Activated CD8-positive, alpha-beta memory T cell treated with anti-CD3 and anti-CD28 coated beads, Interleukin-2, amount 50 U/mL, for 1 hour (primary cell): Measurements from ENCODE around the gene SEMA7A.

Experiments
- DNase-seq: peaks from one replicate; pipeline ENCODE4 v3.0.0-alpha.2; 2020; ENCODE audit errors: extremely low read depth

Gene SEMA7A

DNA sequence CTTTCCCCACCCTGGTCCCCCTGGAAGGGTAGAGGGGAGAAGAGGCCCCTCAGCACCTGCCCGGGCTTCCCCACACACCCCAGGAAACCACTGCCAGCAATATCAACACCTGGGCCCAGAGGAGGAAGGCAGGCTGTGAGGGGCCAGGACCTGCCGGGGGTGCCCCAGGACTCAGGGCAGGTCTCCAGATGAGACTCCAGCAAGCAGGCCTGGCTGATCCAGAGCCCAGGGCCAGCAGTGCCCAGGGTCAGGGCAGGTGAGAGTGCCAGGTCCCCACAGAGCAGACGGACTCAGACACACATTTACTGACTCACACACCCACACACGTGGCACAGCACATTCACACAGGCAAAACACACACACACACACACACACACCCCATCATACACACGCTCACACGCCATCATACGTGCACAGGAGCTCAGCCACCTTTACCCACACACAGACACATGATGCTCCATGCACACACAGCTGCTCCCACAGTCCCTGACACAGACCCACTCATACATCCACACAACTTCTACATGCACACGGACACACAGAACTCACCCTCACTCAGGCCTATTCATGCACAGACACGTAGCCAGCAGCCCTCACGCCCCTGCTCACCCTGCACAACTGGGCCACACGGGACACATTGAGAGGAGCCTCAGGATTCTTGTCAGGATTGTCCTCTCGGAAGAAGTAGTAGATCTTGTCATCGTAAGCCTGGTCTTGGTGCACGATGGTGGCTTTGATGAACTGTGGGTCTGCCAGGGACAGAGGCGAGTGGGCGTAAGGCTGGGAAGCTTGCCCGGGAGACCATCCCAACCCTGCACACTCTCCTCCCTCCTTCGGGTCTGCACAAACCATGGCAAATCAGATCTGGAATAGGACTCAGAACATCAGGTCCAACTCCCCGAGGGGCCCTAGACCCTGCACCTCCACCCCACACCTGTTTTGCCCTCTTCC, 17.5 kb downstream of the SEMA7A start:
- no peak for DNase-seq

DNA sequence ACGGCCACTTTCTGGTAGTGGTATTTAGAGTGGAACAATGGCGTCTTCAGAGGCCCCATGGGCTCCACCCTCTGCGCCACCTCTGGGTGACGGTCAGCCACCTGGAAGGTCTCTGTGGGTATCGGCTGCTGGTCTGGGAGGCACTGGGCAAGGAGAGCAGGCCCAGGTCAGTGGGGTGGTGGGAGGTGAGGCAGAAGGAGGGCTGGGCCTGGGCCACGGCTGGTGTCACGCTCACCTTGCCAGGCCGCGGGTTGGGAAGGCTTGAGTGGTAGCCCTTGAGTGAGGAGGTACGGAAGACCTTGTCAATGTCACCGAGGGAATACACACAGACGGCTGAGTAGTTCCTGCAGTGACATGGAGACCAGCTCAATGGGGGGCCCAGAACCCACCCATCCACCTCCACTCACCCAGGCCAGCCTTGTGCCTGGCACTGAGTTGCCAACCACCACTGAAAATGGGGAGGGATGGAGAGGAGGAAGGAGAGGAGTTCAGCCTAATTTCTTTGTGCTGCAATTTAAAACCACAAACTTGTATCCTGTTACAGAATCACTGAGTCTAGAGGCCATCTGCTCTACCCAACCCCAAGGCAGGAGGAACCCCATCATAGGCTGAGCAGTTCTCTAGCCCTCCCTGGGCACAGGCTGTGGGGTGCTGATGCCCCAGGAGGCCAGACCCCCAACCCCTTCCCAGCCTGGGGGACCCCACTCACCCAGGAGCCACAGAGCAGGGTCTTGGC, 19.0 kb downstream of the SEMA7A start:
- no peak for DNase-seq

DNA sequence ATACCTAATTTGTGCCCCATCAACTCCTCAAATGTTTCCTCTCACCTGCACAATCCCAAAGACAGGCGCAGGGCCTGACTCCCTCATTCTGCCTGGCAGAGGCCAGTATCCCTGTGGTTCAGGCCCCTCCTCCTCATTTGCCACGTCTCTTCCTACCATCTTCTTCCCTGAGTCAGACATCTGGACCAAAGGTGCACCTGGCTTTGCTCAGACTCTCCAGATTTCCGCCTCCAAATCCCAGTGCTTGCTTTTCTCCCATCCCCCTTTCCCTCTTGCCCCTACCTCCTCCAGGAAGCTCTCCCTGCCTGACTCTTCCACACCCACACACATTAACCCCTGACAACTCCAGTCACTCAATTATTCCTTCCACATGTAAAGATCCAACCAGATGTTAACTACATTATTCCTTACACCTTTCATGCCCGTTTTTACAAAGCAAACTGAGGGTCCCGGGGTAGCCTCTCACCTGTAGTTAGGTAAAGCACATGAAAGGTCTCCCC, 19.6 kb downstream of the SEMA7A start:
- DNase-seq: no peak

DNA sequence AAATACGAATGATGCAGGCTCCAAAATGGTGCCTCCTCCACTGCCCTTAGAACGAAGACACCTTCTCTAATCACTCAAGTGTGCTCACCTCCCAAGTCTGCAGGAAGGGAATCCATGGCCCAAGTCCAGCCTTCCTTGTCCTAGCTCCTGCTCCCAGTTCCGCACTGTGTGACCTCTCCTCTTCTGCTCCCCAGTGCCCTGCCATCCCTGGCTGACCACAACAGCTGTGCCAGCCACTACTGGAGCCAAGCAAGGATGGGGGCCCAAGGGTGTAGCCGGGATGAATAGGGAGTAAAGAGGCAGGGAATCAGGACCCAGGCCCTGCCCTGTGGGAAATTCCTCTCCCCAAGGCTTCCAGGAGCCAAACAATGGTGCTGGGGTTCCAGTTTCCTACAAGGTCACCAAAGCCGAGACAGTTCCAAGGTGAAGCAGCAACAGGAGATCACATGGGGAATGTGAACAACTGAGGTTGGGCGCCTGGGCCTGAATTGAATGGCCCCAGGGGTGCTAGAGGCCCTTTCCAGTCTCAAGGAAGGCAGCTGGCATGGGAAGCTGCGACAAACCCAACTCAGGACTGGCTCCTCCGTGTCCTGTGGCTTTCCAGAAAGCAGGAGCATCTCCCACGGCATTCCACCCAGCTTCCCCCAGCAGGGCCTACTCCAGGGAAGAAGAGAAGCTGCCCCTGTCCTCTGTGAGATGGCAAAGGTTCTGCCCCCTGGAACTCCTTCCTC, 20.2 kb downstream of the SEMA7A start:
- DNase-seq: no peak

DNA sequence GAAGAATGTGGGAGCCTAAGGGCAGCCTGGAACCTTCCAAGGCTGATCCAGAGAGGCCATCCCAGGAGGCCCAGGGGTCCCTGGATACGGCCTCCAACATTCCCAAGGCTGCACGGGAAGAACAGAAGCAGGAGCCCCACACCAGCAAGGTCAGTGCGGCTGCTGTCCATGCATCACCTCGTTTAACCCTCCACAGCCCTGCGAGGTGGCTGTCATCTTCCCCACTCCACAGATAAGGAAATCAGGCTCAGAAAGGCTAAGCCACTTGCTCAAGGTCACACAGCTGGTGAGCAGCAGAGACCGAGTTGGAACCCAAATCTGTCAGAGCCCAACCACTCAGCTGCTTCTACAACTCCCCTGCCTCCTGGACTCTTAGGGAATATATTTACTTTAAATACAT, 21.6 kb downstream of the SEMA7A start:
- no peak for DNase-seq

DNA sequence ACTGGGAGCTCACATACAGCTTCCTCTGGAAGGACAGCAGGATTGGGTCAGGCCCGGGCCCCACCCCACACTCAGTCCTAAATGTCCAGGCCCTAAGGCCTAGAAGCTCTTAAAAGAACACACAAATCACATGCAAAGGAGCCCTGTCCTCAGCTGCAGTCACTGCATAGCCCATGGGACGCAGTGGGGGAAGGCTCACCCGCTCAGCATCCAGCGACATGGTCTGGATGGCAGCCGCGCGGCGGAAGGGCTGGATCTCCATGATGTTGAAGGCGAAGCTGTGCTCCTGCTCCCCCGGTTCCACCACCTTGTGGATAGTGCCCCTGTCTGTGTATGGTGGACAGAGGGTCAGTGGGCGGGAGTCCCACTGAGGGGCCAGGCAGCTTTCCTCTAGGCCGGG, 22.1 kb downstream of the SEMA7A start:
- DNase-seq: no peak

DNA sequence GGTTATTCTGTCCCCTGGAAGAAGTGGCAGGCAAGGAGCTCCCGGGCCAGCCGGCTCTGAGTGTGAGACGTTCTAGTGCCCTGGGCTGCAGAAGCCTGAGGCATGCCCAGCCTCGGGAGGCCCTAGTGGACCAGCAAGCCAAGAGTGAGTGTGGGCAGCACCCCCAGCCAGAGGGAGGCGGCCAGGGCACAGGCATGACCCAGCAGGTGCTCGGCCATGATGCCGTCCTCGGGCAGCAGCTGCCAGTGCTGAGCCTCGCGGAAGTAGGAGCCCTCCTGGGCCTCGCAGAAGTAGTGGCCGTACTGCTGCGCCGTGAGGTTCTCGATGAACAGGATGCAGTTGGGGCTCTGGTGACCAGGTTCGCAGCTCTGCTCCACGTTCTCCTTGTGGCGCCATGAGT, 23.3 kb downstream of the SEMA7A start:
- DNase-seq: no peak

DNA sequence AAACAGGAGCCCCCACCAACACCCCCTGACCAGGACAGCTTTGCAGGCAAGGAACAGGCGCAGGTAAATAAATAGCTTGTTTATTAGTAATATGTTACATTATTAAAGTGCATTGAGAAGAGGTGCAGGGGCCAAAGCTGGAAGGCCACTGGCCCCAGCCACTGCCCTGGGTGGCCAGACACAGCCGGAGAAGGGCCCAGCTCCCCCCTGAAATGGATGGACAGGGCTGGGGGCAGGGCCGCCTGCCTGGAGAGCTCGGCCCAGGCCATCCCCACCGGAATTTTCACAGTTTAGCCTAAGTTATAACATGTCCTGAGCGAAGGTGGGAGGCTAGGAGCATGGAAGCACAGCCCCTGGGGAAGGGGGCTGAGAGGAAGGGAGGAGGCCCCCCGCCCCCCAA, 24.5 kb downstream of the SEMA7A start:
- no peak for DNase-seq

DNA sequence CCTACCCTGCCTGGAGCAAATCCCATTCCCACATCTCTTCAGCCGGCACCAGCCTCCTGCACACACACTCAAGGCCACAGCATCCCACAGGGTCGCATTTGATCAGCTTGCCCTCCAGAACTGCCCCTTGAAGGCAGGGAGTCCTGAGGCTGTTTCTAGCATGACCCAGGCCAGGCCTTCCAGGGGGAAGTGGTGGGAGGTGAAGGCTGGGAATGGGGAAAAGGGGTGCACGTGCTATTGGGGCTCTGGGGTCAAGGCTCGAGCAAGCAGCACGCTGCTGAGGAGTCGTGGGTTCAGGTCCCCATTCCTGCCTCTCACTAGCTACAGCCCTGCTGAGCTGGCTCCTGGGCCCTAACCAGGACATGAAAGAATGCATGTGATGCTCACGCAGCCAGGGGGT, 24.9 kb downstream of the SEMA7A start:
- DNase-seq: no peak

DNA sequence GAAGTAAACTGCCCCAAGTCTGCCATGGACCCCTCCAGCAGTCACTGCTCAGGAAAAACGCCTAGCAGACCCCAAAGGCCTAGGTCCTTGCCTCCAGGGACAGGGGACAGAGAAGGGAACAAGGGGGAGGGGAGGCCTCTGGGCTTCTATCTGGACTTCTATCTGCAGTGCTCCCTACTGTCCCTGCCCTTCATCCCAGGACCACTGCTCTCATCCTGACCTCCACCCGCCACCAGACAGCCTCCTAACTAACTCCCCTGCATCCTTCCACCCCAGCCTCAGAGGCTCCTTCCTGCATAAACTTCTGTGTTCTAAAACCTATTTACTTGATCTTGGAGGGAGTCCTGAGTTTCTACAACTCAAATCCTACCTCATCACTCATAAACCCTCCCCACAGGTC, 25.4 kb downstream of the SEMA7A start:
- DNase-seq: no peak

DNA sequence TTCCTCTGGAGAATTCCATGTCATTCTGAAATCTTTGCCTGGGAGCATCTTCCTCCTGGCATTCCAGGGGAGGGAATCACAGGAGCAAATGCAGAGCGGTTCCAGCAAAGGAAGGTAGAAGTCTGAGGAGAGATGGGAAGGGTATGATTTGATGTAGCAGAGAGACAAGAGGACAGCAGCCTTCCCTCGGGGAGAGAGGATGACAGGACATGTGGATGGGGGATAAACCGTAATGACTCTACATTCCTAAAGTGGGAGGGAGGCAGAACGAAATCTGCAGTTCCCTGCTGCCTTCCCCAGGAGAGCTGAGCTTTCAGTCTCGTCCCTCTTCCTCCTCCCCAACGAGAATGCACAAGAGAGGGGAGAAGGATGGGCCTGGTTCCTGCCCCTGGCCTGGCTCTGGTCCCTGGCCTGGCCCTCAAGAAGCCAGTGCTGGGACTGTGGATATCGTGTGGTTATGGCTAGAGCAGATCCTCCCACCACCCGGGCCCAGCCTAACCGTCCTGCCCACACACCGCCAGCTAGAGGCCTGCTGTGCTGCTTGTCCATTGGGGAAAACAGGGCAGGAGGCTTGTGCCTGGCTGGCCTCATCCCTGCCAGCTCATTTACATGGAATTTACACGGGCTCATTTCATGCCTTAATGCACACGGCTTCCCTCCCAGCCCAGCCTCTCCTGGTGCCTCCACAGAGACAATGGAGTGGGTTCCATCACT, 26.6 kb downstream of the SEMA7A start:
- no peak for DNase-seq

DNA sequence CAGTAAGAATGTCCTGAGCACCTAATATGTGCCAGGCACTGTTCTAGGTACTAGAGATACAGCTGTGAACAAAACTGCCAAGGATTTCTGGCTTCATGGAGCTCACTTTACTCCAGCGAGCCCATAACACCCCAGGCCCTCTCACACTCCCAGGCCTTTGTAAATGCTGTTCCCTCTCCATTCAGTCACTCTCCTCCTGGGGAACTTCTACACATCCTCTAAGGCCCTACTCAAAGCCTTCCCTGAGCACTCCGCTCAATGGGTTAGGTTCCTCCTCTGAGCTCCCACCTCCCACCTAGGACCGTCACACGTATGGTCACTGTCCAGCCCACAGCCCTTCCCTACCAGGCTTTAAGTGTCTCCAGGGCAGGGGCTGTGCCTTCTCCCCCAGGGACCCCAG, 27.2 kb downstream of the SEMA7A start:
- DNase-seq: no peak

DNA sequence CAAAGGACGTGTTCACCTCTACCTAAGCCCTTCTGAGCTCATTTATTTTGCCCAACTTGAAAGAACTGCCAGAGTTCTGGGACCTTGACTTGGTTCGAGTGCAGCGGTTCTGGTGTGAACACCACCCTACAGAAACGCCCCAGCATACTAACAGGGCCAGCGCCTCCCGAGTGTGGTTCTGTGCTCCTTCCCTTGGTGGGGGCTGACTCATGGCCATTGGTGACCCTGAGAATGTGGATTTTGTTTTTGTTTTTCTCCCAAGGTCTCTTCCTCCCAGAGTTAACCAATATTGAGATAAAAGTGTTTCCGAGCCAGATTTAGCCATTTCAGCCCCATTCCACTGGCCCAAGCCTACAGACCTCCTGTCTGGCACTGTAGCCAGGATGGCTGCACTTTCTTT, 27.9 kb downstream of the SEMA7A start:
- DNase-seq: no peak

DNA sequence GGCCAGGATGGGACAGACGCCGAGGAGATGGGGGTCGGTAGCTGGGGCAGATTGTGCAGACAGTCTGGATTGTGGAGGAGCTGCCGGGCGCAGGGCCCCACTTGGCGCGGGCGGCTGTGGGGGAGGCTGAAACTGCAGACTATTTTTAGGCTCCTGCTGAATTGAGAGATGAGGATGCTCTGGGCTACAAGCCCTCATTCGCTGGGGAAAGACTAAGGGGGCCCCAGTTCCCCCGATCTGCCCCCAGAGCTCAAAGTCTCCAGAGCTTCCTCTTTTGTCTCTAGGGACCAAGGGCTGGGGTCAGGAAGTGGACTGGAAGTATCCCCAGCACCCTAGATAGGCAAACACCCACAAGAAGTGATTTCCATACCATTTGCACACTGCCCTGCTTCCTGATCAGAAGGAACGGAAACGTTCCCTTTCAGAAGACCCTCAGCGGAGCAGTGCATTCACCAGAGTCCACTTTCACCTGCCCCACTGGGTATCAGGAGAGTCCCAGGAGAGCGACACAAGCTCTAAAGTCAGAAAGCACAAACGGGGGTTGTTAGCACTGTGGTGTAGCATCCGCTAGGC, 29.7 kb downstream of the SEMA7A start:
- DNase-seq: no peak

DNA sequence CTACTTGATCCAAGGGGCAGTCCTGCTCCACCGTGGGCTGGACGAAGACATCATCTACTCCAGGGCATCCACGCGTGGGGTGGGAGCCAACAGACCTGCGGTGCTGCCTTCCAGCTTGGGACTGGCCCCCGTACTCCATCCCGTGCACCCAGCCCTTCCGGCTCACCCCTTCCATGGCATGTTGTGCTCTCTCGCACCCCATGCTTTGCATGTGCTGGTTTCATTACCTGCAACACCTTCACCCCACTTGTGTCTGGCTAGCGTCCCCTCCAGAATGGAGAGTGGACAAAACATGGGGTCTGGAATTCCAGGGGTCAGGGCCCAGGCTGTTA, 30.2 kb downstream of the SEMA7A start:
- DNase-seq: no peak

DNA sequence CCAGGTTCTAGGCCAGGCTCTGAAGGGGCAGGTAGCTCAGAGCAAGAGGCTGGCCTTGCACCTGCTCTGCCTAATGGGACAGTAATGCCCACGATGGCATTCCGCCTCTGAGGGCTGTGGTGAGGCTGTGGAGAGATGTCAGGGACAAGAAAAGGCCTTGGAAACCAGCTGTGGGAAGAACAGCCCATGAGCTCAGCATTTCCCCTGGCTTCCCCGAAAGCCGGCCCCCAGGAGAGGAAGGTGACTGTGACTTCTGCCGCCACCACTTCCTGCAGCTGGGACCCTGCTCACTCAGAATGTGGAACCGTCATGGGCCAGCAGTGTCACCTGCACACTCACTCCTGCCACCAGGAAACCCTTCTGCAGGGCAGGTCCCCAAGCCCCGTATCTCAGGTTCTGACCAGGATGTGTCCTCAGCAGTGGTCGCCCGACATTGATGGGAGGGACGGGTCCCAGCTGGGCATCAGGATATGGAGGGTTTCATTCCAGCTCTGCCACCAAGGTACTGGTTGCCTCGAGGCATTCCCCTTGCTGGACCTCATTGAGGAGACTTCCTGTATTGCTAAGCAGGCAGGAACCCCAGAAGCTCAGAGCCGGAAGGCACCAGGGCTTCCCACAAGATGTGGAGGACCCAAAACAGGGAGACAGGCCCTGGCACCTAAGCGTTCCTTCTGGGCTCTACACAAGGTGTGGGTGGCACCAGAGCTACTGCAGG, 30.7 kb downstream of the SEMA7A start:
- DNase-seq: no peak

DNA sequence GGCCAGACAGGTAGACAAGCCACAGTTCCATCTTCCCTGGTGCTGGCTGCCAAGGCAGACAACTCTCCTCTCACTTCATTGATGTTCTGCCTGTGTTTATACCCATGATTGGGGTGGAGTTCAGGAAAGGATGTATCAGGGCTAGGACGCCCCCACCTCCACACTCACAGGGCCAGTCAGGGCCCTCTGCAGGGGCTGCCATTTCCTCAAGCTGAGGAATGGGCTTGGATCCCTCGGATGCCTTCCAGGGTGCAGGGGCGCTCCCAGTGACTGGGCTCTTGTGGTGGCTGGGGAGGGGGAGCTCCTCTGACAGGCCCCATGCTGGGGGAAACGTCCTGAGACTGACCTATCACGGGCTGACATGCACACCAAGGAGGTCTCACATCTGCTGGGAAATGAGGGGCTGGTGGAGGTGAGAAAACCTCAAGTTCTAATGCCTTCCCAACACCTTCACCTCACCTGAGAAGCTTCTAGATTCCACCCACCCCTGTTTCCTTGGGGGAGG, 31.4 kb downstream of the SEMA7A start:
- no peak for DNase-seq

DNA sequence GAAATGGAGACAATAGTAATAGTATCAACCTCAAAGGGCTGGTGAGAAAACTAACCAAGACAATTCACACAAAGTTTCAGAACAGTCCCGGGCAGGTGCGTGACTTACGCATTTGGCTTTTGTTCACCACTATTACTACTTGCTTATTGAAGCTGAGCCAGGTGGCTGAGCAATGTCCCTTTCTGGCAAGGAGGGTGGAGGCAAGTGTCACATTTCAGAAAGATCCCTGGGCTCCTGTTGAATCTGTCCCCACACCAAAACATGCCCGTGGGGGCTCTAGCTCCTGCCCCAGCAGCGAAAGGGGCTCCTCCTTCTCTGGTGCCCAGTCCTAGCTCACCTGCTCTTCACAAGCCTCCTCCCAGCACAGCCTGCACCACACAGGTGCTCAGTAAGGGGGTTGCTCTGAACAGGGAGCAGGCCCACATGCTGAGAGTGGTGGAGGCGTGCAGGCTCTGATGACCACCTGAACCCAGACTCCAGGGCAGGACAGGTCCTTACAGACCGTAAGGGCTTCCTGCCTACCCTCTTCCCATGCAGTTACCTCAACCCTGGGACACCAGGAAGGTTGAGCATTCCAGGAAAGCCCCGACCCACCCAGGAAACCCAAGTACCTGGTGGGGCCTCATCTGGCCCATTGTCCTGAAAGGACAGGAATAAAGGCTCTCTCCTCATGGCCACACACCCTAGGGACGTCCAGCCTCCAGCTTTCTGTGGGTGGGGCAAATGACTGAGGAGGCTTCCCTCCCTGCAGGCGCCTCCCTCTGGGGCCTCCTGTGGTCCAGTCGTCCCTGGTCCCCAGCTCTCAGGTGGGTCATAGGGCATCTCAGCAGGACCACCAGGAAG, 32.6 kb downstream of the SEMA7A start:
- no peak for DNase-seq

DNA sequence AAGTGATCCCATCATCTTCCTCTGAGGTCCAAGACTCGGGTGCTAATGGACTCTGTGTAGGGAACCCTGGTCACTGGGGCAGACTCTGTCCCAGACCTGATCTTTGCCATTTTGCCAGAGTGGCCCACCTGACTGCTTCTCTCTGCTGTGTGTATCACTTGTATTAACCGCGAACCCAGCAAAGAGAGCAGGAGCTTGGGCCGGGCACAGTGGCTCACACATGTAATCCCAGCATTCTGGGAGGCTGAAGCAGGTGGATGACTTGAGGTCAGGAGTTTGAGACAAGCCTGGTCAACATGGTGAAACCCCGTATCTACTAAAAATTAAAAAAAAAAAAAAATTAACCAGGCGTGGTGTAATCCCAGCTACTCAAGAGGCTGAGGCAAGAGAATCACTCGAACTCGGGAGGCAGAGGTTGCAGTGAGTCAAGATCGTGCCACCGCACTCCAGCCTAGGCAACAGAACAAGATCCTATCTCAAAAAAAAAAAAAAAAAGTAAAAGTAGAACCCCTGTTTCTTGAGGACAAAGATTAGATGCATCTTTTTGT, 33.4 kb downstream of the SEMA7A start:
- DNase-seq: no peak
